CD4-positive, alpha-beta T cell (primary cell): ENCODE results near the gene NPPB. TPM values are rescaled to one million over a fixed set of nuclear protein-coding genes. Genes with fewer than 3 reads are reported as not detected.
"Not testable (repeated sequence)": the region's sequence is repeated elsewhere in the genome, so short reads cannot be mapped to it uniquely, and the experiment has no call there.

ENCODE experiments used
- ATAC-seq: fragments of 200-7000 bp; cut with Tn5 transposase; one replicate; pipeline ENCODE4 v1.10.0; 2022; ENCODE audit warnings: mild to moderate bottlenecking; ENCODE audit not compliant: poor library complexity
- CTCF ChIA-PET: fragments of 350-600 bp; sonication (Branson Sonifier 250); formaldehyde crosslinking; loops from one replicate; lab custom pipeline; 2021; ENCODE audit warnings: antibody characterized with exemption, inconsistent platforms; lab: Charles Lee
- POLR2A ChIA-PET: fragments of 350-600 bp; sonication (Branson Sonifier 250); formaldehyde crosslinking; loops from one replicate; lab custom pipeline; 2021; ENCODE audit warnings: antibody characterized with exemption, inconsistent platforms; lab: Charles Lee
- DNase-seq, 14 experiments: peaks; one replicate each; pipeline ENCODE4 v3.0.0-alpha.2; 2013 to 2020; ENCODE audit warnings: mixed read lengths in 2 of 14
- H3K27ac ChIP-seq, 2 donors: one replicate each; pipeline versions ENCODE4 v1.5.1 to v1.7.0; 2013; ENCODE audit warnings: low read length in 2 of 2, low read depth in 1 of 2, mild to moderate bottlenecking in 1 of 2
- H3K27me3 ChIP-seq, 2 experiments: 1 replicate in 1 of 2; 2 replicates in 1 of 2; pipeline versions ENCODE4 v1.6.1 to v1.7.0; 2013; ENCODE audit warnings: low read length in 2 of 2, control low read depth in 1 of 2, mild to moderate bottlenecking in 1 of 2, moderate library complexity in 1 of 2; ENCODE audit not compliant: insufficient read depth in 2 of 2, control insufficient read depth in 1 of 2
- H3K36me3 ChIP-seq: one replicate; pipeline ENCODE4 v1.6.1; 2013; ENCODE audit warnings: low read length, control low read depth; ENCODE audit not compliant: insufficient read depth
- H3K4me1 ChIP-seq: one replicate; pipeline ENCODE4 v1.6.1; 2013; ENCODE audit warnings: low read length, control low read depth; ENCODE audit not compliant: insufficient read depth
- H3K4me3 ChIP-seq: one replicate; pipeline ENCODE4 v1.5.1; 2013; ENCODE audit warnings: mild to moderate bottlenecking, low read length, moderate library complexity
- H3K9me3 ChIP-seq, 2 experiments: 1 replicate in 1 of 2; 2 replicates in 1 of 2; pipeline versions ENCODE4 v1.6.1 to v1.7.0; 2013; ENCODE audit warnings: low read length in 2 of 2, mild to moderate bottlenecking in 2 of 2, control low read depth in 1 of 2, moderate library complexity in 1 of 2; ENCODE audit not compliant: control insufficient read depth in 1 of 2, insufficient read depth in 1 of 2
- H3K27ac Mint-ChIP-seq: one replicate; pipeline ENCODE4 v1.8.0; 2020; ENCODE audit warnings: mixed read lengths
- H3K27me3 Mint-ChIP-seq: one replicate; pipeline ENCODE4 v1.8.0; 2021; ENCODE audit warnings: mixed read lengths
- H3K36me3 Mint-ChIP-seq: one replicate; pipeline ENCODE4 v1.8.0; 2021; ENCODE audit warnings: low read depth, mixed read lengths
- H3K4me1 Mint-ChIP-seq: one replicate; pipeline ENCODE4 v1.8.0; 2021; ENCODE audit warnings: low read depth, mixed read lengths
- H3K4me3 Mint-ChIP-seq: one replicate; pipeline ENCODE4 v1.8.0; 2020; ENCODE audit warnings: mild to moderate bottlenecking, mixed read lengths
- H3K9me3 Mint-ChIP-seq: one replicate; pipeline ENCODE4 v1.8.0; 2020; ENCODE audit warnings: mixed read lengths
- CTCF ChIP-seq: fragments of 200-600 bp; IDR thresholded peaks from one replicate; pipeline ENCODE4 v1.8.0; 2022; ENCODE audit warnings: antibody characterized with exemption, mild to moderate bottlenecking
- intact Hi-C, 2 experiments: fragments of 100-400 bp; cut with DNase I in 1 of 2; cut with micrococcal nuclease in 1 of 2; formaldehyde crosslinking; loops; one replicate each; pipeline versions ENCODE4 v1.15.1 to v1.9.0; 2023 to 2025; cut with DNase I, micrococcal nuclease
- total RNA-seq, 174 experiments: library from RNA in 2 of 174; stranded (reverse) in 2 of 174; gene quantifications; one replicate each; pipeline ENCODE4 v1.2.3 and lab custom pipeline; 2021 to 2026

The NPPB gene
- total RNA-seq, 2 experiments from 2014 or later = not detected

- H3K9me3 ChIP-seq = peaks cover 0 to 23% of the 10 kb centered on the region in 2 experiments
- TF ChIP-seq CTCF = no peak
- peaks cover 6% of the 10 kb centered on the region for H3K36me3 Mint-ChIP-seq
- CTCF ChIA-PET = no interaction called here
- H3K27me3 Mint-ChIP-seq = peaks cover 53% of the 10 kb centered on the region
- H3K4me1 Mint-ChIP-seq = peaks cover 29% of the 10 kb centered on the region
- DNase-seq (no peak), ATAC-seq (no peak)
- H3K4me3 ChIP-seq = no peak overlapping the region
- H3K4me1 ChIP-seq = peaks cover 24% of the 10 kb centered on the region
- no peak overlapping the region for H3K4me3 Mint-ChIP-seq
- H3K36me3 ChIP-seq = no peaks in the 10 kb centered on the region
- H3K27me3 ChIP-seq = peaks cover 32 to 34% of the 10 kb centered on the region in 2 experiments
- POLR2A ChIA-PET = no interaction called here
- no peaks in the 10 kb centered on the region for H3K9me3 Mint-ChIP-seq
- H3K27ac Mint-ChIP-seq = no peak overlapping the region
- H3K27ac ChIP-seq = no peak overlapping the region
- intact Hi-C loops = loop anchor here in 1 of 2 experiments (10.0 kb wide), 1 partner anchor 272 kb away; no protein-coding TSS in a partner anchor
Measured at GRCh38 chr1:11903210-11903609, 44.5 kb upstream of the NPPB start.

- H3K4me3 Mint-ChIP-seq, DNase-seq, H3K36me3 Mint-ChIP-seq, H3K36me3 ChIP-seq, ATAC-seq, H3K4me3 ChIP-seq, POLR2A ChIA-PET, H3K9me3 Mint-ChIP-seq, H3K27ac ChIP-seq, H3K27ac Mint-ChIP-seq, CTCF ChIA-PET: not testable (repeated sequence)
- peaks cover 61% of the 10 kb centered on the region for H3K27me3 Mint-ChIP-seq
- peaks cover 0 to 19% of the 10 kb centered on the region in 2 experiments for H3K9me3 ChIP-seq
- peaks cover 39 to 43% of the 10 kb centered on the region in 2 experiments for H3K27me3 ChIP-seq
- peaks cover 14% of the 10 kb centered on the region for H3K4me1 Mint-ChIP-seq
- intact Hi-C loops = loop anchor here in 1 of 2 experiments (10.0 kb wide), 1 partner anchor 273 kb away; no protein-coding TSS in a partner anchor
- H3K4me1 ChIP-seq = peaks cover 17% of the 10 kb centered on the region
Measured at GRCh38 chr1:11901446-11901845, 42.7 kb upstream of the NPPB start.

GRCh38 chr1:11898831-11899467, 40.2 kb upstream of the NPPB start:
- H3K27me3 Mint-ChIP-seq = peaks cover 62% of the 10 kb centered on the region

More at GRCh38 chr1:11898831-11899467, 40.2 kb upstream of the NPPB start:
- H3K4me3 ChIP-seq = no peak overlapping the region
- no peaks in the 10 kb centered on the region for H3K36me3 Mint-ChIP-seq
- H3K4me1 Mint-ChIP-seq = no peaks in the 10 kb centered on the region
- DNase-seq (peak in 2 of 14 experiments; percentile 32 to 33), ATAC-seq (peak; percentile 49)
- POLR2A ChIA-PET = interaction anchor here (2.2 kb wide), 1 partner anchor 9 kb away, joined by 16 read pairs; no protein-coding TSS in a partner anchor
- H3K27ac ChIP-seq = no peak overlapping the region
- peaks cover 0 to 13% of the 10 kb centered on the region in 2 experiments for H3K9me3 ChIP-seq
- peaks cover 47 to 52% of the 10 kb centered on the region in 2 experiments for H3K27me3 ChIP-seq
- CTCF ChIA-PET = no interaction called here
- no peak overlapping the region for H3K27ac Mint-ChIP-seq
- TF ChIP-seq CTCF = no peak
- H3K4me1 ChIP-seq = no peaks in the 10 kb centered on the region
- intact Hi-C loops = no loop called here
- no peak overlapping the region for H3K4me3 Mint-ChIP-seq
- H3K36me3 ChIP-seq = no peaks in the 10 kb centered on the region
- no peaks in the 10 kb centered on the region for H3K9me3 Mint-ChIP-seq
